ENCODE results near the gene MAP3K9.
"Not testable (repeated sequence)": the region's sequence is repeated elsewhere in the genome, so short reads cannot be mapped to it uniquely, and the experiment has no call there.

Gene MAP3K9

DNA sequence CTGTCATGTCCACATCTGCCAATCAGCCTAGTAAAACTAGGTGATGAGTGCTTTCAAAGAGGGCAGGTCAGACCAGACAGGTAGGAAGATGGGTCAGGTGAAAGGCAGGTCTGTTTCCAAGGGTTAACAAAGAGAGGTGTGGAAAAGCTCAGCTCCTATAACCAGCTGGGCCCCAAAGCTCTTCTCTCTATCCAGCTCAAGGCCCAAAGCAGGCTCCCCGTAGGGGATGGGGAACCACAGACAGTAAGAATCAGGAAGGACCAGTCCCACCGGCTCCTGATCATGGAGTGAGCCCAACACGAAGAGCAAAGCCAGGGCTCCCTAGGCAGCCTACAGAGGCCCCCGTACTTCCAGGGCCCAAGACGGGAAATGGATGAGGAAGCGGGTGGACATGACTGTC is 84.4 kb downstream of the MAP3K9 start:
- no peak for DNase-seq (ENCODE audit: low read depth)

DNA sequence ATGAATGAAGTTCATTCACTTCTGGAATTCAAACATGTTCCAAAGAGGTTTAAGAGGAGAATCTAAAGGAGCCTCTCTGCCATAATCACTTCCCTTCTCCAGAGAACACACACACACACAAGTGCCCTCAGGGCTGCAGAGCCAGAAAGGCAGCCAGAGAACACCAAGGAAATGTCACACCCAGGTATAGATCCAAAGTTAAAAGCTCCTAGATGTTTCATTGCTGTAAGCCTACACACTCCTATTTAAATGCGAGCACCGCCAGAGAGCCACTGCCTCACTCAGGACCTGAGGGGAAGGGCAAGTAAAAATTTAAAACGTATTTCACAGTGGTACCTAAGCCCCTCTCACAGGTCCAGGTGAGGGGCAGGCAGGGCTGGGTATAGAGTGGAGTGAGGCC is 85.2 kb downstream of the MAP3K9 start:
- DNase-seq (ENCODE audit: low read depth) = no peak

DNA sequence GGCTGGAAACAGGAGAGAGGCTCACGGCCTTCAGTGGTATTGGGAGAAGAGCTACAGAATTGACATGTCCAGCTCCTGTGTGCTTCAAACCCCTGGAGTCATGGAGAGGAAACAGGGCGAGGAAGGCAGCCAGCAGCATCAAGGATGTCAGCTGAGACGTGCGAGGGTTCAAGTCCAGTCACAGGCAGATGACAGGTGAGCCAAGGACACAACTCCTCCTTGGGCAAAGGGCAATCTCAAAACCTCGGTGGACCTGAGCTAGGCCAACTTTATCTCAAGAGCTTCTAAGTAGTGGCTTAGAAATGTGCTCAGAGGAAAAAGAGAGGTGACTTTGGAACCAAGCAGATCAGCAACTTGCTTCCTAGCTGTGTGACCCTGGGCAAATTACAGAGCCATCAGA is 86.0 kb downstream of the MAP3K9 start:
- no peak for DNase-seq (ENCODE audit: low read depth)

DNA sequence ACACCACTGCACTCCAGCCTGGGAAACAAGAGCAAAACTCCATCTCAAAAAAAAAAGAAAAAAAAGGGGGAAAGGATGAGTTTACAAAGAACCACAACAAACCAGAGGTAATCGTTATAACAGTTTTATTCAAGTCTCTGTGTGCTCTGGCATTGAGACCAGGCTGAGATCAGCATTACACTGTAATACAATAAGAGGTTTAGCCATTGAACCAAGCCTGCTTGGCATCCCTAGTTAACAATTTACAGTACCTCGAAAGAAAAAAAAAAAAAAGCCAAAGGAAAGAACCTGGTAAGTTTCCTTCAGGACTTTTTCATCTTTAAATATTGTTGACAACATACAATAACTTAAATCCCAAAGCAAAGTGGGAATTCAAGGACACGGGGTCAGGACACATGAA is 86.9 kb downstream of the MAP3K9 start:
- no peak for DNase-seq (ENCODE audit: low read depth)

DNA sequence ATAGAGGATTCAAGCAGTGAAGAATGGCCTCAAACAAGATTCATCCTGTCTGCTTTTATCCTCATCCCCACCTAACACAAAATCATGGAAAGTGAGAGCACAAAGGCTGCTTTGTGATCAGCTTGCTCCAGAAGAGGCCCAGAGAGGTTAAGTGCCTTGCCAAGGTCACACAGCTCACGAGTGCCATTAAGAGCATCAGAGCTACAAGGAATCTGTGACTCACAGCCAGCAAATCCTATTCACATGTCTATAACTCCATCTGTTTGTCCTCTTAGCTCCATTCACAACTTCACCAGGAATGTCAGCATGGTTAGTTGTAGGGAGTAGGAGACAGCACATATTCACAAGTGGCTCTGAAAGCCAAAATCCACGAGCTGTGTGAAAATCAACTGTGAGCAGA is 87.8 kb downstream of the MAP3K9 start:
- DNase-seq (ENCODE audit: low read depth) = peak; percentile 71

DNA sequence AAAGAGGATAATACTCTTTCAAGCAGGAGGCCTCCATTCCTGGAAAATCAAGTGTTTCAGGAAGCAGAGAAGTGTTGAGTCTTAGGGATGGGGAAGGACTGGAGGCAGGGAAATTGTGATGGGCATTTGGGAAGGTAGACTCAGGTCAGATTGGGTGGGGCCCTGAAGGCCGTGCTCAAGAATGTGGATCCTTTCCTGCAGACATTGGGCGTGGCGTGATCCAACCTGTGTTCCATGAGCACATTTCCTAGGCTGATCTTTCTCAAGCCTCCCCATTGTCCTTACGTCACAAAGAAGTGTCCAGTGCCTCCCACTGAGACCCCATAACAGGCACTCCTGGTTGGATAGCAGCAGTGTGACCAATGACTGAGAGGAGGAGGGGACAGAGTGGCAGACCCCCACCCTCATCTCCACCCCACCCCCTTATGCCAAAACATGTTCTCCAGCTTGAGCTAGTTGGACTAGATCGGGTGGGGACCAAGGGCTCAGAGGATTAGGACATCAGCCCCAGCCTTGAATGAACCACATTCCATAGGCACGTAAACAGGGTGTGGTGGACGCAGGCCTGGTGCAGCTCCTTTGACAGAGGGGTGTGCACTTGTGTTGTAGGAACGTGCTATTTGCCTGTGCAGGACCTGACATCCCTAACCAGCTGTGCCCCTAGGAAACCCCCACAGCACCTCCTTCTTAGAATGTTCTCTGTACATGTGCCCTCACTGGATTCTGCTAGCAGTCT is 90.8 kb downstream of the MAP3K9 start:
- no peak for DNase-seq (ENCODE audit: low read depth)

DNA sequence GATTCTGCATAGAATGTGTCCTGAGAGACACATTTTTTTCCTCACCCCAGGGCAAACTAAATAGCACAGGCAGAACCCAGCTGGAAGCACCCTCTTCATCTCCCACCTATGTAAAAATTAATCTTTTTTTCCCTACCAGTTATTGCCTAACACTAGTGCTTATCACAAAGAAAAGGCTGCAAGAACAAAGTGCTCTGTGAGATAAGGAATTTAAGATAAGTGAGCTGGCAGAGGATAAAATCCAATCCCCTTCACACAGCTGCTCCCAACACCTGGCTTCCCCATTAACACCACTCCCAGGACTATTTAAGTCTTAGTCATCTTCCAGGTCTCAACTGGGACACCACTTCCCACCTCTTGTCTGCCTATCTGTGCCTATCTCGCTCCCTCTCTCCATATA is 92.4 kb downstream of the MAP3K9 start:
- peak; percentile 14 for DNase-seq (ENCODE audit: low read depth)

DNA sequence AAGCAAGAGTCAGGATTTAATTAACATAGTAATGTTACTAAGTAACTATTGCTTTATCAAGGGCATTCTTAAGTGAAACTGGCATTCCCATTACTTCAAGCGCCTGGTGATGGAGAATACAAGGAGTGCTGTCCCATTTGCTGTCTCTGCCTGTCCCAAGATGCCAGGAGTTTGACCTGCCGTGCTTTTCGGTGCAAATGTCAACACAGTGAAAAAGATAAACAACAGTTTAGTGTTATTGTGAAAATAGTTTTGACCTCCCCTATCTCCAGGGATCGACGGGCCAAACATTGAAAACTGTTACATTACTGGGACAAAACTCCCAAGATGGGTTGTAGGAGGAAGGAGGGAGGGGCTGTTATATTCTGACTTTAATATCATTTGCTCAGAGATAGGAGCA is 92.8 kb downstream of the MAP3K9 start:
- DNase-seq (ENCODE audit: low read depth) = no peak

DNA sequence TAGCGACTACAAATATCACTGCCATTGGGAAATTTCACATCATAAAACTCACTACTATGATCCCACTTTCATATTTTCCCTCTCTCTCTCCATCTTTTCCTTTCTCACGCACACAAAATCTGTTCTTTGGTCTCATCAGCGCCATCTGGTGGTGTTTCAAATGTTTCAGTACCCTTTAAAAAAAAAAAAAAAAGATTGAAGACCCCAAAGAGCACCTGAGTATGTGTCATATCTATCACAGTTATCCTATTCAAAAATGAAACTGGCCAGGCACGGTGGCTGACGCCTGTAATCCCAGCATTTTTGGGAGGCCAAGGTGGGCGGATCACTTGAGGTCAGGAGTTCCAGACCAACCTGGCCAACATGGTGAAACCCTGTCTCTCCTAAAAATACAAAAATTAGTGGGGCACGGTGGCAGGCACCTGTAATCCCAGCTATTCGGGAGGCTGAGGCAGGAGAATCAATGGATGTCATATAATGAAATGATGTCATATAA is 95.2 kb downstream of the MAP3K9 start:
- peak; percentile 51 for DNase-seq (ENCODE audit: low read depth)

DNA sequence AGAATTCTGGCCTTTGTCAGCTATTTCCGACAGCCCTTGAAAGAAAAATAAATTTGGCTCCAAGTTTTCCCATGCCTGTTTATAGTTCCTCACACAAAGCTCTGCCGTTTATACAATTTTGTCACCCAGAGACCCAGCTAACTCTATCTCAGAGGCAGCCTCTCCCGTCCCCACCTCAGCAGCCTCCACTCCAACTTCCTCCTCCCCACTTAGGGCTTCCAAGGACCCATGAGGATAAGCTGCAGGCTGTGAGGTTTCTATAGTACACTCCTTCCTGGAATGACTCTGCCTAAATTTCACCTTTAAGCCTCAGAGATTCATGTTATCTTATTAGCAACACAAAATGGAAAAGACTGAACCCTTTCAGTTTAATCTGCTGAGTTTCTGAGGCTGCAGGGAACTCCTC is 95.8 kb downstream of the MAP3K9 start:
- no peak for DNase-seq (ENCODE audit: low read depth)

DNA sequence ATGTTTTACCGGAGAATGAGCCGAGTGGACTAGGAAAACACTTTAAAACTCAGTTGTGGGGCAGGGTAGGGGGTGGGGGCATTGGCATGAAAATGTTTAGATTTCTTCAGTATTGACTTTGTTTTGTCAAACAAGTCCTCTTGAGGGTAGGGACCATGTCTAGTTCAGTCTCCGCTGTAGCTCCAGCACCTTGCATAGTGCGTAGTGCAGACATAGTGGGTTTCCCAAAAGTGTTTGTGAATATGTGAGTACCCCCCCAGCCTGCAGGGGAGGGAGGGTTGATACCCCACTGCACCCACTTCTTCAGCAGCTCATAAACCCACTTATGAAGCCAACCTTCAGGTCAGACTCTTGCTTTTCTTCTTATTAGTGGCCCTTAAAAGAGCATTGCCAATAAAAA is 96.2 kb downstream of the MAP3K9 start:
- DNase-seq (ENCODE audit: low read depth) = no peak

DNA sequence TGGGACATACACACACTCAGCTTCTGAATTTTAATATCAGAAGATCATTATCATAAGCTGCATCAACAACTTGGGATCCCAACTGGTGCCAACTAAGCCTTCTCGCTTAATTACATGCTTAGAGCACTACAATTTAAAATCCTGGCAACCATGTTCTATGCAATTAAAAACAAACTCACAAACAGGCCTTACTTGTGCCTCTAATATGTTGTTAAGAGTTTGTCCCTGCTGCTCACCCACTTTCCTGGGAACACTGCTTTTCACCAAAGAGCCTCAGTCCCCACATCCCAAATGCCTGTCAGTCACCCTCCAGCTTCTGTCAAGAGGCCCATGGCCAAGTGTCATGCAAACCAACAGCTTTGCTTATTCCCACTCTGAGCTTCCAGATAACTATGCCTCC is 97.9 kb downstream of the MAP3K9 start:
- no peak for DNase-seq (ENCODE audit: low read depth)

DNA sequence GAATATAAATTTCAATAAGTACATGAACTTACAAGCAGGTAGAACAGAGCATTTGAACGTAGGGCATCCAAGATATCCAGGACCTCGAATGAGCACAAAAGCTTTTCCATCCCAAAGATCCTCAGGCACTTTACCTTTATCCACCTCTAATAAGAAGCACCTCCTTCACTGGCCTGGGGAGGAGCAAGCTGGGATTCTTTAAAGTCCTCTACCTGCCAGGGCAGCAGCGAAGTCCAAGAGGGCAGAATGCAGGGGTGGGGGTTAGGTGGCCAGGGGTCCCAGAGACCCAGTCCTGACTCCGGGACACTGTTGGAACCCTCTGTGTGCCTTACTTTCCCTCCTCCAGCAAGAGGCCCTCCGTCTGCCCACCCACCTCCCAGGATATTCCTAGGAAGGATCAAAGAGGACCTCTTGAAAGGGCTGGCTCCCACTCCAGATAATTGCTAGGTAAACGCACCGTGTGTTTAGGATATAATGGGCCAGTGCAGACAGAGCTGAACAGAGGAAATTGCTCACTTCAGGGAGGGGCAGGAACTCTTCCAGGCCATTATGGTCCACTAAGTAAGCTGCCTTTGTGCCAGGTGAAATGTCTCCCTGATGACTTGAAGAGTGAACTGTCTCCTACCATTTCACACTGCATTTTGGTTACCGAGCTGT is 99.5 kb downstream of the MAP3K9 start:
- no peak for DNase-seq (ENCODE audit: low read depth)

DNA sequence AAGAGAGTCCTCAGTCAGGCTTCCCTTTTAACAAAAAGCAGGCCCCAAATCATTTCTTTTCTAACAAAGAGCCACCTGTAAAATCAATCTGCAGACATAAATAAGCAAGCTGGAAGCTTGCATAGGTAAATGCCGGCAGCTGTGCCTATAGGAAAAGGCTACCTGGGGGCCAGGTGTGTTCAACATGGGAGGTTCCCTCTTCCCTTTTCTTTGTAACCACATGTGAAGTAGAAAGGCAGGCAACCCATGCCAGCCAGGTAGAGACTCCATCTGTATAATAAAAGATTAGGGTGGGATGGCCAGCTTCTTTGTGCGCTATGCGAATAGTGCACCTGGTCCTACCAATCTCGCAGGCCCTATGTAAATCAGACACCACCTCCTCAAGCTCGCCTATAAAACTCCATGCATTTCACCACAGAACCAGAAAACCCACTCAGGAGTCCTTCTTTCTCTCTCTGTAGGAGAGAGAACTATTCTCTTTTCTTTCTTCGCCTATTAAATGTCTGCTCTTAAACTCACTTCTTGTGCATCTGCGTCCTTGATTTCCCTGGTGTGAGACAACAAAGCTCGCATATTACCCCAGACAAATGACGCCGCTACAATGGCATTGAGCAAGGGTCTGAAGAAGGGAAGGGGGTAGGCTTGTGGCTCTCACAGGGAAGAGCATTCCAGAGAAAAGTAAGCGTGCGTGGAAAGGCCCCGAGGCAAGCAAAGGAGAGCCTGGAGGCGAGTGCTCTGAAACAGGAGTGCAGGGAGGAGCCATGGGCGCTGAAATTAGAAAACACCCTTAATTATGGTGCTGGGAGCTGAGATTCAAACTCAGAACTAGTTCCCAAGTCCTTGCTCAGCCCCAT is 100.4 kb downstream of the MAP3K9 start:
- DNase-seq (ENCODE audit: low read depth) = no peak

DNA sequence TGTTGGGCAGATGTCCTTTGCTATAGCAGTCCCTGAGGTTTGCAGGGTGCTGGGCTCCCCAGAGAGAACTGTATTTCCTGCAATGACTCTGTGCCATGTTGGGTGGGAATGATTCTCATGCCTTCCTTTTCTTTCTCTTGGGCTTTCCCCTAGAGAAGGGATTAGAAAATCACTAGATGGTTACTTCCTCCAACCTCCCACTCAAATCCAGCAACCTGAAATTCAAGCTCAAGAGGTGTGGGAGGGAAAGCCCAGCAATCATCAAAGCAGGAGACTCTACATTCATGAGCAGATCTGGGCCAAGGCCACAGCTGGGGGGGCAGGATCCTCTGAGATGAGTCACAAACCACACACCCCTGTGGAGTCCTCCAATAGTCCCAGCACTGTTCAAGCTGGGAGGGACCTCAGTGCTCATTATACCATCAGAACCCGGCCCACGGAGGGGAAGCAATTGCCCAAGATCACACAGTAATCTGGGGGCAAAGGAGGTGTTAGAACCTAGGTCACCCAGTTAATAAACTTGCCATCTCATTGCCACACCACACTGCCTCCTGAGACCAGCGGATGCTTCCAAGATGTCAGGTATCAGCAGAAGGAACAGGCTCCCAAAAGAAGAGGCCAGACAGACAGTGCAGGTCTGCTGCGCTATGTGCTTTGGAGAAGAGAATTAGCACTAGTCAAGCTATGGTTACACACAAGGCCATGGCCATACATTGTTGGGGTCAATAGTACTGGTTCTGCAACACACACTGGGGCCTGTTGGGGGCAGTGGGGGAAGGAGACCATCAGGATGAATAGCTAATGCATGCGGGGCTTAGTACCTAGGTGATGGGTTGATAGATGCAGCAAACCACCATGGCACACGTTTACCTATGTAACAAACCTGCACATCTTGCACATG is 101.9 kb downstream of the MAP3K9 start:
- DNase-seq (ENCODE audit: low read depth) = peak; percentile 94

DNA sequence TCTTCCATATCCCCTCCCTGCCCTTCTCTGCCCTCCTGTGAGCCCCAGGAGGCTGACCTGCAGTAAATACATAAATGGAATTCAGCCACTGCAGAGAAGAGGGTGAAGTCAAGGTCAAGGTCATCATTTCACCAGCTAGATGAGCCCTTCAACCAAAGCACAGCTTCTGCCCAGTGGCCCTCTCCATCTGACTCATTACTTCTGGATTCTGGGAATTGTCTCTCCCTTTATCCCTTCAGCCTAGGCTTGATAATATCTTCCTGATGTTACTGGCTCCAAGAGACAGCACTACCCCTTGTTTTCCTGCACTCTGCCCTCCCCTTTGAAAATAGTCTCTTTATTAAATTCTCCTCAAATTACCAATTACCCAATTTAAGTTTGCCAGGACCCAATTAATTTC is 103.1 kb downstream of the MAP3K9 start:
- peak; percentile 53 for DNase-seq (ENCODE audit: low read depth)

DNA sequence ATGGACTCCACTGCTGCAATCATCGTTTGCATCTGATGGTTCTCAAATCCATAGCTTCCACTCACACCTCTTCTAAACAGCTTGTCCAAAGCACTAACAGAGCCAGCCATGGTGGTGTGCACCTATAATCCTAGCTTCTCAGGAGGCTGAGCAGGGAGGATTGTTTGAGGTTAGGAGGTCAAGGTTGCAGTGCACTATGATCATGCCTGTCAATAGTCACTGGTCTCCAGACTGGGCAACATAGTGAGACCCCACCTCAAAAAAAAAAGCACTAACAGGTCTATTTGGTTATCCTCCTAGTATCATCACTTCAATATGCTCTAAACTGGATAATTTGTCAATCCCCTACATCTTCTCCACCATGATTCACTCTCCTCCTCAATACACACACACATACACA is 104.4 kb downstream of the MAP3K9 start:
- no peak for DNase-seq (ENCODE audit: low read depth)

DNA sequence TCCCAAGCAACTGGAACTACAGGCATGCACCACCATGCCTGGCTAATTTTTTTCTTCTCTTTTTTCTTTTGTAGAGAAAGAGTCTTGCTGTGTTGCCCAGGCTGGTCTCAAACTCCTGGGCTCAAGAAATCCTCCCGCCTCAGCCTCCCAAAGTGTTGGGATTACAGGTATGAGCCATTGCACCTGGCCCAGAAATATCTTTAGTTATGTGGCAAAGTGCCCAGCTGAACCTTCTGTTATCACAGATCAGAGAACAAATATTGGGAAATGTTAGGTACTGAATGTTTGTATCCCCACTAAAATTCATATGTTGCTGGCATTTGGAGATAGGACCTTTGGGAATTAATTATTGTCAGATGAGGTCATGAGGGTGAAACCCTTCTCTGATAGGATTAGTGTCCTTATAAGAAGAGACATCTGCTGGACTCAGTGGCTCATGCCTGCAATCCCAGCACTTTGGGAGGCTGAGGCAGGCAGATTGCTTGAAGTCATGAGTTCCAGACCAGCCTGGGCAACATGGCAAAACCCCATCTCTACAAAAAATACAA is 105.6 kb downstream of the MAP3K9 start:
- not testable (repeated sequence) for DNase-seq (ENCODE audit: low read depth)

DNA sequence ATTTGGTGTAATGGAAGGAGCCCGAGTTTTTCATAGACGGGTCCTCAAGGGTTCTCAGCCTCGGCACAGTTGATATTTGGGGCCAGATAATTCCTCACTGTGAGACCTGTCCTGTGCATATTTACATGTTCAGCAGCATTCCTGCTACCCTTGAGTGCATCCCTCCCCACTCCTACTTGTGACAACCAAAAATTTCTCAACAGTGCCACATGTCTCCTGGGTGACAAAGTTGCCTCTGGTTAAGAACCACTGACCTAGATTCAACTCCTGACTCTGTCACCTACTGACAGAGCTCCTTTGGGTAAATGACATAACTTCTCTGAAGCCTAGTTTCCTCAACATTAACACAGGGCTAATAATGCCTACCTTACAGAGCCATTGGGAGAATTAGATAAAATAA is 107.2 kb downstream of the MAP3K9 start:
- no peak for DNase-seq (ENCODE audit: low read depth)

DNA sequence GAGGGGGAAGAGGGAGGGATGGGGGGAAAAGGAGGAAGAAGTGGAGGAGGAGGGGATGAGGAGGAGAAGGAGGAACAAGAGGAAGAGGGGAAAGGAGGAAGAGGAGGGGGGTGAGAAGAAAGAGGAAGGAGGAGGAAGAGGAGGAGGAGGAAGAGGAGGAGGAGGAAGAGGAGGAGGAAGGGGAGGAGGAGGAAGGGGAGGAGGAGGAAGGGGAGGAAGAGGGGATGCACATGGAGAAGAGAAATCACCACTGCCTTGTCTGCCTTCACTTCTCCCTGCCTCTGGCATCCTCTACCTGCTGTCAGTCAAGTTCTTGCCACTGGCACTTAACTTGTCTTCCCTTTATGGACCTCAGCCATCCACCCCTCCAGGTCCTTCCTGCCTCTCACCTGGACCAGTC is 107.7 kb downstream of the MAP3K9 start:
- no peak for DNase-seq (ENCODE audit: low read depth)

DNA sequence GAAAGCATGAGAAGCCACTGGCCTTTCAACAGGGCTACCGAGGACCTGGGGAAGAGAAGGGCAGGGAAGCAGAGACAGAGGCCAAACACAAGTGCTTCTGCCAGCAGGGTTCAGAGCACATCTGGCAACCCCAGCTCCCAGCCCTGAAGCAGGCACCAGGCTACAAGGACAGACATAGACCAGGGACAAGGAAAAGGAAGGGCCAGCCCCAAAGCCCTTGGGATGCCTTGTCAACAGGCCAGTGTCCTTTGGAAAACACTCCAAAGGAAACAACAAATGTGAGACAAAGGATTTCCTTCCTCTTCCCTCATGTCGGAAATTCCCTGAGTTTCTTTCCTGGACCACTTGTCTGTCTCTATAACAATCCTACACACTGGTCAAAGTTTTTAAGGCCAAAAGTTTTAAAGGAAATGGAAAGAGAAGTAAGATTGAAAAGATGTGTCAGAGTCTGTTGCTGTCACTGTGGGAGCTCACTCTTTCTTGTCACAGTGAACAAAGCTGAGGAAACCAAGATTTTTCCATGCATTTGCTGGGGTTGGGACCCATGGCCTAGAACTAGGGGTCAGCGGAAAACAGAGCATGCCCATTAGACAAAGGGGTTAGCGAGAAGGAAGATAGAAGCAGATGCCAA is 108.2 kb downstream of the MAP3K9 start:
- DNase-seq (ENCODE audit: low read depth) = no peak
